ENCODE data around the gene GAREM1.

The GAREM1 gene

GRCh38 chr18:32450874-32451273 lies 19.8 kb downstream of the GAREM1 start:
- FAIRE-seq (no peak), DNase-seq (ENCODE audit: insufficient read length) (no peak)
- TF ChIP-seq TAF1 (IDR thresholded peaks at IDR 0.05; ENCODE audit: borderline replicate concordance, low read depth, low read length): no peak
- no peak for TF ChIP-seq POLR2AphosphoS5 (IDR thresholded peaks at IDR 0.05; ENCODE audit: low read depth, low read length)
- TF ChIP-seq POLR2A (IDR thresholded peaks at IDR 0.05; ENCODE audit: low read depth, low read length): no peak

GRCh38 chr18:32450026-32450691 lies 20.5 kb downstream of the GAREM1 start:
- no peak for DNase-seq (ENCODE audit: insufficient read length)
- no peak for FAIRE-seq
- TF ChIP-seq POLR2A (IDR thresholded peaks at IDR 0.05; ENCODE audit: low read depth, low read length) (no peak), POLR2AphosphoS5 (IDR thresholded peaks at IDR 0.05; ENCODE audit: low read depth, low read length) (no peak), TAF1 (IDR thresholded peaks at IDR 0.05; ENCODE audit: borderline replicate concordance, low read depth, low read length) (no peak)

GRCh38 chr18:32446780-32447179 lies 23.9 kb downstream of the GAREM1 start:
- DNase-seq (ENCODE audit: insufficient read length) (no peak), FAIRE-seq (no peak)
- TF ChIP-seq TAF1 (IDR thresholded peaks at IDR 0.05; ENCODE audit: borderline replicate concordance, low read depth, low read length) (no peak), POLR2A (IDR thresholded peaks at IDR 0.05; ENCODE audit: low read depth, low read length) (no peak), POLR2AphosphoS5 (IDR thresholded peaks at IDR 0.05; ENCODE audit: low read depth, low read length) (no peak)

- FAIRE-seq: no peak
Observed at GRCh38 chr18:32445846-32446245, 24.8 kb downstream of the GAREM1 start.

GRCh38 chr18:32443706-32444215 lies 26.9 kb downstream of the GAREM1 start:
- TF ChIP-seq POLR2AphosphoS5 (IDR thresholded peaks at IDR 0.05; ENCODE audit: low read depth, low read length) (no peak), TAF1 (IDR thresholded peaks at IDR 0.05; ENCODE audit: borderline replicate concordance, low read depth, low read length) (no peak), POLR2A (IDR thresholded peaks at IDR 0.05; ENCODE audit: low read depth, low read length) (no peak)
- FAIRE-seq (no peak), DNase-seq (ENCODE audit: insufficient read length) (no peak)

More at GRCh38 chr18:32445846-32446245, 24.8 kb downstream of the GAREM1 start:
- no peak for TF ChIP-seq TAF1 (IDR thresholded peaks at IDR 0.05; ENCODE audit: borderline replicate concordance, low read depth, low read length)
- no peak for TF ChIP-seq POLR2A (IDR thresholded peaks at IDR 0.05; ENCODE audit: low read depth, low read length)
- no peak for TF ChIP-seq POLR2AphosphoS5 (IDR thresholded peaks at IDR 0.05; ENCODE audit: low read depth, low read length)
- DNase-seq (ENCODE audit: insufficient read length): no peak

GRCh38 chr18:32443033-32443705 lies 27.5 kb downstream of the GAREM1 start:
- TF ChIP-seq TAF1 (IDR thresholded peaks at IDR 0.05; ENCODE audit: borderline replicate concordance, low read depth, low read length) (no peak), POLR2A (IDR thresholded peaks at IDR 0.05; ENCODE audit: low read depth, low read length) (no peak), POLR2AphosphoS5 (IDR thresholded peaks at IDR 0.05; ENCODE audit: low read depth, low read length) (no peak)
- DNase-seq (ENCODE audit: insufficient read length) (no peak), FAIRE-seq (no peak)

- FAIRE-seq (no peak), DNase-seq (ENCODE audit: insufficient read length) (no peak)
- no peak for TF ChIP-seq POLR2A (IDR thresholded peaks at IDR 0.05; ENCODE audit: low read depth, low read length)
- no peak for TF ChIP-seq POLR2AphosphoS5 (IDR thresholded peaks at IDR 0.05; ENCODE audit: low read depth, low read length)
- no peak for TF ChIP-seq TAF1 (IDR thresholded peaks at IDR 0.05; ENCODE audit: borderline replicate concordance, low read depth, low read length)
Observed at GRCh38 chr18:32442575-32442974, 28.1 kb downstream of the GAREM1 start.

GRCh38 chr18:32441533-32441932 lies 29.1 kb downstream of the GAREM1 start:
- DNase-seq (ENCODE audit: insufficient read length) (no peak), FAIRE-seq (no peak)
- TF ChIP-seq TAF1 (IDR thresholded peaks at IDR 0.05; ENCODE audit: borderline replicate concordance, low read depth, low read length) (no peak), POLR2A (IDR thresholded peaks at IDR 0.05; ENCODE audit: low read depth, low read length) (no peak), POLR2AphosphoS5 (IDR thresholded peaks at IDR 0.05; ENCODE audit: low read depth, low read length) (no peak)

GRCh38 chr18:32440518-32440917 lies 30.2 kb downstream of the GAREM1 start:
- FAIRE-seq (no peak), DNase-seq (ENCODE audit: insufficient read length) (no peak)
- no peak for TF ChIP-seq POLR2A (IDR thresholded peaks at IDR 0.05; ENCODE audit: low read depth, low read length)
- TF ChIP-seq TAF1 (IDR thresholded peaks at IDR 0.05; ENCODE audit: borderline replicate concordance, low read depth, low read length): no peak
- TF ChIP-seq POLR2AphosphoS5 (IDR thresholded peaks at IDR 0.05; ENCODE audit: low read depth, low read length): no peak

- TF ChIP-seq POLR2A (IDR thresholded peaks at IDR 0.05; ENCODE audit: low read depth, low read length): no peak
- no peak for TF ChIP-seq POLR2AphosphoS5 (IDR thresholded peaks at IDR 0.05; ENCODE audit: low read depth, low read length)
- no peak for TF ChIP-seq TAF1 (IDR thresholded peaks at IDR 0.05; ENCODE audit: borderline replicate concordance, low read depth, low read length)
- no peak for FAIRE-seq
- no peak for DNase-seq (ENCODE audit: insufficient read length)
Observed at GRCh38 chr18:32439802-32440201, 30.9 kb downstream of the GAREM1 start.

- no peak for TF ChIP-seq TAF1 (IDR thresholded peaks at IDR 0.05; ENCODE audit: borderline replicate concordance, low read depth, low read length)
- no peak for TF ChIP-seq POLR2AphosphoS5 (IDR thresholded peaks at IDR 0.05; ENCODE audit: low read depth, low read length)
- no peak for TF ChIP-seq POLR2A (IDR thresholded peaks at IDR 0.05; ENCODE audit: low read depth, low read length)
- FAIRE-seq: no peak
- no peak for DNase-seq (ENCODE audit: insufficient read length)
Observed at GRCh38 chr18:32439241-32439640, 31.4 kb downstream of the GAREM1 start.

GRCh38 chr18:32438173-32438572 lies 32.5 kb downstream of the GAREM1 start:
- TF ChIP-seq POLR2A (IDR thresholded peaks at IDR 0.05; ENCODE audit: low read depth, low read length): no peak
- no peak for TF ChIP-seq TAF1 (IDR thresholded peaks at IDR 0.05; ENCODE audit: borderline replicate concordance, low read depth, low read length)
- TF ChIP-seq POLR2AphosphoS5 (IDR thresholded peaks at IDR 0.05; ENCODE audit: low read depth, low read length): no peak
- DNase-seq (ENCODE audit: insufficient read length) (no peak), FAIRE-seq (no peak)
